ACHN (cell line): ENCODE measurements around the gene CRYZL1.
A peak's percentile ranks its signal among the peaks of the same experiment; 100 is the strongest.

Source experiments
- DNase-seq: peaks from one replicate; pipeline ENCODE4 v3.0.0-alpha.2; 2015
- in situ Hi-C: cut with HindIII; loops from 2 replicates; pipeline ENCODE4 v1.10.0; 2017; ENCODE audit warnings: low sequenced_read_pairs, low pct_ligation_motif_present, low pct_unique_long_range_greater_than_20kb

CRYZL1 gene

DNA sequence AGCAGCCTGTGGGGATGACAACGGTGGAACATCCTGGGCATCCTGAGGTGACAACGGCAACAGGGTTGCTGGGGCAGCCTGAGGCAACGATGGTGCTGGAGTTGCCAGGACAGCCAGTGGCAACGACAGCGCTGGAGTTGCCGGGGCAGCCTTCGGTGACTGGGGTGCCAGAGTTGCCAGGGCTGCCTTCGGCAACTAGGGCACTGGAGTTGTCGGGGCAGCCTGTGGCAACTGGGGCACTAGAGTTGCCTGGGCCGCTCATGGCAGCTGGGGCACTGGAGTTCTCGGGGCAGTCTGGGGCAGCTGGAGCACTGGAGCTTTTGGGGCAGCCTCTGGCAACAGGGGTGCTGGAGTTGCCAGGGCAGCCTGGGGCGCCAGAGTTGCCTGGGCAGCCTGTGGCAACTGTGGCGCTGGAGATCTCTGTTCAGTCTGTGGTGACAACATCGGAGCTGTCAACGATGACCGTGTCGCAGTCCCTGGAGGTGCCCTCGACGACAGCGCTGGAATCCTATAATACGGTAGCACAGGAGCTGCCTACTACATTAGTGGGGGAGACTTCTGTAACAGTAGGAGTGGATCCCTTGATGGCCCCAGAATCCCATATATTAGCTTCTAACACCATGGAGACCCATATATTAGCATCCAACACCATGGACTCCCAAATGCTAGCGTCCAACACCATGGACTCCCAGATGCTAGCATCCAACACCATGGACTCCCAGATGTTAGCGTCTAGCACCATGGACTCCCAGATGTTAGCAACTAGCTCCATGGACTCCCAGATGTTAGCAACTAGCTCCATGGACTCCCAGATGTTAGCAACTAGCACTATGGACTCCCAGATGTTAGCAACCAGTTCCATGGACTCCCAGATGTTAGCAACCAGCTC is 90.5 kb downstream of the CRYZL1 start:
- in situ Hi-C loops: no loop called here
- no peak for DNase-seq

GRCh38 chr21:33549848-33550771 is 91.4 kb downstream of the CRYZL1 start:
- no peak for DNase-seq
- in situ Hi-C loops: no loop called here

DNA sequence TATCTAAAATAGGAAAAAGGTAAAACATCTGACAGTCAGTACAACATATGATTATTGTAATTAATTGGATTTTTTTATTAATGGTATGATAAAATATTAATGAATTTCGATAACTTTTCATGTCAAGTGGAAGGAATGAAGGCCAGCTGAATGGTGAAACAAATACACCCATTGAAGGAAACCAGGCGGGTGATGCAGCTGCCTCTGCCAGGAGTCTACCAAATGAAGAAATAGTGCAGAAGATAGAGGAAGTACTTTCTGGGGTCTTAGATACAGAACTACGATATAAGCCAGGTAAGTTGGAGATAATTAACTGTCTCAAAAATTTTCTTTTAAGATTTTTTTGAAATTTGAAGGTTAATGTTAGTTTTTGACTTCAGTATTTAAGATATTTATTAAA is 95.5 kb downstream of the CRYZL1 start:
- in situ Hi-C loops: no loop called here
- DNase-seq: no peak

DNA sequence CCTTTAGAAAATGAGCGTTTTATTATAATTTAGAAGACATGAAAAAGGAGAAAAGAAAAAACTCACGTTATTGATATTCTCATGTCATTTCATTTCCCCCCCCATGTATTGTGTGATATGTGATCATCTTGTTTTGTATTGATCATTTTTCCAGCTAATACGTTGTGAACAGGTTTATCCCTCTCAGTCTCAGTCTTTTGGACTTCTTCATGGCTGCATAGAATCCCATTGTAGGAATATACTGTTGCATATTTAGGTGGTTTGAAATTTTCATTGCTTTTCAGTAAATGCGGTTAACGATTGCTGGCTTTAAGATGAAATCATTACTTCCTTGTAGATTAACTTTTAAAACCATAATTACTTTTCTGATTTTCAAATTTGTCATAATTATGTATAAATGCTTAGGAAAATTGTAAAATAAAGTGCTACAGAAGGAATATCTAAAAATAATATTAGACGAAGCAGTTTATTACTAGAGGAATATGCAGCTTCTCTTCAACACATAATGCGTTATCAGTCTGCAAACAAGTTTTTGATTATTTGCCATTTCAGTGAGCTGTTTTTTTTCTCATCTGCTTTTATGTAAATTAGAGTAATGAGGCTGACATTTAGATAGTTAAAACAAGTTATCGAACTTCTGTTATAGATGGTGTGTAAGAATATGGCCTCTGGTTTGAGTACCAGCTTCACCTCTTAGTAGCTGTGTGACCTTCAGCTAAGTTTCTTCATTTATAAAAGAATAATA is 96.9 kb downstream of the CRYZL1 start:
- DNase-seq: no peak
- in situ Hi-C loops: no loop called here

DNA sequence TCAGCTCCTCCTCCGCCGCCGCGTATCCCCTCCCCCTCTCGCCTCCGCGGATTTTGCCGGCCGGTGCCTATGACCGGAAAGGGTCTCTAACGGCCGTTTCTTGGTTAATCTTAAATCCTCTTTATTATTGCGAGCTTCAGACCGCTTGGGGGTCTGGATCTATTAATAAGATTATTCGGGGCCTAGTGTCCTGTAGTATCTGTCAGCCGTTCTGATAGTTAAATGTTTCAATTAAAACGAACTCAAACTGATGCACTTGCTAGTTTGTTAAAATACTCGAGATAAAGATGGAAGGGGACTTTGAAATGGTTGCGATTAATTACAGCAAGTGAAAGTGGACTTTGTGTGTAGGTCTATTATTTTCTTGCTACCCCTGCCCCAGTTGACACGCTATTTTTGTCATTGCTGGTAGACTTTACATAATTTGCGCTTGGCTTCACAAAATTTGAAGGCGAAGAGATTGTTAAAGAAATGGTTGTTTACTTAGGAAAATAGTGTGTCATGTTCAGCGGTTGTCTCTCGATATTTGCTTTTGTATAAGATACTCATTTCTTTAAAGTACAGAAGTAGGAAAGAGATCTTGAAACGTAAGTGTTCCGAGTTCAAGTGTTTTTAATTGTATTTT is 97.9 kb downstream of the CRYZL1 start:
- DNase-seq: peak; percentile 68
- in situ Hi-C loops: no loop called here

GRCh38 chr21:33542640-33543504 is 98.7 kb downstream of the CRYZL1 start, which contains the start of gene SON:
Gene SON (plus strand): TSS chr21:33543038. CDS start chr21:33543093, 55 bp downstream.
- in situ Hi-C loops: no loop called here

DNA sequence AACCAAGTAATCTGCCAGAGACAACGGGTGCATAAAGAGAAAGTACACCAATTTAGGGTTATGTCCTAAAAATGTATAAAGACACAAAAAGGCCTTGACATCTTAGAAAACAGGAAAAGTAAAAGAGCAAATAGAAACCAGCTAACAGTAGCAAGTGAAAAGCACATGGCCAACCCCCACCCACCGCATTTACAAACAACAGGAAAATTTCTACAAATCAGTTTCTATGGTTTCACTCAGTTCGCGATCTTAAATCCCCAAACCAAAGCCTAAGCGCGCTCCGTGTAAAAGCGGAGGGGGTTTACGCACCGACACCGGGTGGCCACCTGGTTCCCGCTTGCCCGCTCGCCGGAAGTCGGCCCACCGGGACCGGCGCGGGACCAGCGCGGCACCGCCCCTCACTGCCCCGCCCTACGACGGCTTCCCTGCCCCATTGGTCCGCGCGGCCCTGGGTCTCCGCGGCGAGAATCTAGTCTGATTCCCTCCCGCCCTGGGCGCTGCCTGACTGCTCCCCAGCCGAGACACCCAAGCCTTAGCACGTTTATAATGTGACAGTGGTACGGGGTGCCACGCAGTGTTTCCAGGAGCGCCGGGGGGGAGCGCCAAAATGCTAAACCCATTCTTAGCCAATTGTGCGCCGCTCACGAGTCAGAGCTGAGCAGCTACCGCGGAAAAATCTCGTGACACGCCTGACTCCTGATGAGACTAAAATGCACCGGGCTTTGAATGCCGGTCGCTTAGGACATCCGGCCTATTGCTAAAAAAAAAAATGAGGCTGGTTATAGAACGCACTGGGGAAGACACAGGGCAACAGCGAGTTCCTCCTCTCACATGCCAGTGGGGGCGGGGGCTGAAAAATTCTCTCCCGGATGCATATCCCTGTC is 99.5 kb downstream of the CRYZL1 start, which contains the start of gene GART:
Gene GART (minus strand): TSS at position 362 of the 884 bp plus-strand sequence. CDS start 2,802 bp downstream, outside the sequence.
- in situ Hi-C loops: no loop called here
- peak; percentile 77 for DNase-seq

More at GRCh38 chr21:33542640-33543504, 98.7 kb downstream of the CRYZL1 start, which contains the start of gene SON:
- peak; percentile 97 for DNase-seq

- DNase-seq: peak; percentile 32
- in situ Hi-C loops: no loop called here
Observed at GRCh38 chr21:33541105-33541711, 100.3 kb downstream of the CRYZL1 start.

DNA sequence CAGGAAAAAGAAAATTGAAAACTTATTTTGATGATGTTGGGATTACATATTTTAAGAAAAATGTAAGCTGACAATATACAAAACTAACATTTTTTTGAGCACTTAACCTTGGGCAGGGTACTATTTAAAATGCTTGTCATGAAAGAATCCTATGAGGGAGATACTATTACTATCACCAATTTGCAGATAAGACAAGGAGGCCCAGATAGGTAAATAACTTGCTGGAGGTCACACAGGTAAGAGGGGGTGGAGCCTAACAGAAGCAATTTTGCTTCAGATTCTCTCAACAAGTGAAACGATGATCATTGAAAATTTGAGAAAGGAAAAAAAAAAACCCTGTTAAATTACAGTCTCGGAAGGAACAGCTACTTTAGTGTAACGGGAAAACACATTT is 100.8 kb downstream of the CRYZL1 start:
- no peak for DNase-seq
- in situ Hi-C loops: no loop called here

- DNase-seq: no peak
- in situ Hi-C loops: no loop called here
Observed at GRCh38 chr21:33539616-33540015, 101.9 kb downstream of the CRYZL1 start.
